ENCODE measurements around the gene LRBA. TPM values are rescaled to one million over a fixed set of nuclear protein-coding genes. Genes with fewer than 3 reads are reported as not detected.

The LRBA gene
- total RNA-seq, 4 donors from 2014 or later: 13.3 to 21.2 (median 20.1) TPM

DNA sequence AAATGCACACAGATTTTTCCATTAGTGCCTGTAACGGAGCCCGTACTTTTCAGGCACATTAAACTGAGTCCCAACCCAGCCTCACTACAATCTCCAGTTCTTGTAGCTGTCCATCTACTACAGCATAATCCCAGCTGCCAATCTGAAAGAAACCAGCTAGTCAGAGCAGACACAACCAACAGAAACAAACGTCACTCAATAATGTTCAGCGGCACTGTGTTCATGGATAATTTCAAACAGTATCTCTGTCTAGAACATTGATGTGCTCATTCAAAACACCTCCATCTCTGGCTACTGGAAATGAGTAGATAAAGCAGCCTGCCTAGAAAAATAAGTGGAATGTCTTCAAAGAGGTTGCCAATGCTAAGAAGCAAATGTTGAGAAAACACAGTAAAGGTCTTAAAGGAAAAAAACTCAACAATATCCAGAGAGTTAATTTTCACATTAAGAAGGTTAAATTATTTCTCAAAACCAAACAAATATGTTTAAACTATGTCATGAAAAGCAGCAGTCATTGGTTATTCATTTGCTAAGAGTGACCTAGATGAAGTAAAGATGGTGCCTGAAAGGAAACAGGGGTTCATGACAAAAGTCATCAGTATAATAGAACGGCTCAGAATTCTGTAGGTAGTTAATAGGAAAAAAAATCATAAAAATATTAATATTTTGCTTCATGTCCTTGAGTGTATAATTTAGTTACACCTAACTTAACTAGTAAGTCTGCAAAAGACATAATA lies 678.2 kb downstream of the LRBA start:
- Histone ChIP-seq H3K27me3 (no peaks in the 10 kb centered on the region), H3K4me1 (peaks cover 0 to 23% (median 19%) of the 10 kb centered on the region in 4 donors), H3K4me3 (no peak overlapping the region), H3K9me3 (no peaks in the 10 kb centered on the region), H3K36me3 (no peaks in the 10 kb centered on the region), H3K27ac (replicated peaks in 1 of 4) (no peak overlapping the region)
- intact Hi-C loops (cut with DNase I): no loop called here
- 60% methylated on average over 5 of the region's 5 CpGs for WGBS
- no peak for TF ChIP-seq POLR2AphosphoS5 (IDR thresholded peaks at IDR 0.05)
- TF ChIP-seq POLR2A (IDR thresholded peaks at IDR 0.05; ENCODE audit: low read depth): no peak
- TF ChIP-seq, protein P1, sequence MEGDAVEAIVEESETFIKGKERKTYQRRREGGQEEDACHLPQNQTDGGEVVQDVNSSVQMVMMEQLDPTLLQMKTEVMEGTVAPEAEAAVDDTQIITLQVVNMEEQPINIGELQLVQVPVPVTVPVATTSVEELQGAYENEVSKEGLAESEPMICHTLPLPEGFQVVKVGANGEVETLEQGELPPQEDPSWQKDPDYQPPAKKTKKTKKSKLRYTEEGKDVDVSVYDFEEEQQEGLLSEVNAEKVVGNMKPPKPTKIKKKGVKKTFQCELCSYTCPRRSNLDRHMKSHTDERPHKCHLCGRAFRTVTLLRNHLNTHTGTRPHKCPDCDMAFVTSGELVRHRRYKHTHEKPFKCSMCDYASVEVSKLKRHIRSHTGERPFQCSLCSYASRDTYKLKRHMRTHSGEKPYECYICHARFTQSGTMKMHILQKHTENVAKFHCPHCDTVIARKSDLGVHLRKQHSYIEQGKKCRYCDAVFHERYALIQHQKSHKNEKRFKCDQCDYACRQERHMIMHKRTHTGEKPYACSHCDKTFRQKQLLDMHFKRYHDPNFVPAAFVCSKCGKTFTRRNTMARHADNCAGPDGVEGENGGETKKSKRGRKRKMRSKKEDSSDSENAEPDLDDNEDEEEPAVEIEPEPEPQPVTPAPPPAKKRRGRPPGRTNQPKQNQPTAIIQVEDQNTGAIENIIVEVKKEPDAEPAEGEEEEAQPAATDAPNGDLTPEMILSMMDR (IDR thresholded peaks at IDR 0.05): no peak
- no peak for TF ChIP-seq EP300 (IDR thresholded peaks at IDR 0.05)
- DNase-seq (ENCODE audit: extremely low spot score): no peak

DNA sequence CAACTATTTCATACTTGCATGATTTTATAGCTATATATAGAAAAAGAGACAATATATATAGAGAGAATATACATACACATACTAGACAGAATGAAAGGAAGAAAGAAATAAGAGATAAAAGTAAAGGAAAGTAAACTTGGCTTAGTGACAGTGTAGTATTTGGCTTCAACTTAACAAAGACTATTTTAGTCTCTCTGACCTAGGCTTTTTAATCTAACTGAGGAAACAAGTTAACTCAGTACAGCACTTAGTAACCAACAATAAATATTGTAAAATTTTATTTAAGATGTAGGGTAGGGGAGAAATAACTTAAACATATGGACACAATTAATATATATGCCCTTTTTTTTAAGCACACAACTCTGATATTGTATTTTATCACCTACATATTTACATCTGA lies 682.1 kb downstream of the LRBA start:
- DNase-seq (ENCODE audit: extremely low spot score): no peak
- intact Hi-C loops (cut with DNase I): no loop called here

GRCh38 chr4:150332086-150332485 lies 683.0 kb downstream of the LRBA start:
- no peak for TF ChIP-seq POLR2A (IDR thresholded peaks at IDR 0.05; ENCODE audit: low read depth)
- no peak for TF ChIP-seq EP300 (IDR thresholded peaks at IDR 0.05)
- TF ChIP-seq POLR2AphosphoS5 (IDR thresholded peaks at IDR 0.05): no peak
- TF ChIP-seq, protein P1 (IDR thresholded peaks at IDR 0.05): no peak
- intact Hi-C loops (cut with DNase I): no loop called here
- no peak for DNase-seq (ENCODE audit: extremely low spot score)
- Histone ChIP-seq H3K4me3 (no peak overlapping the region), H3K9me3 (no peaks in the 10 kb centered on the region), H3K27me3 (no peaks in the 10 kb centered on the region), H3K36me3 (no peaks in the 10 kb centered on the region), H3K4me1 (peaks cover 0 to 5% (median 2%) of the 10 kb centered on the region in 4 donors), H3K27ac (replicated peaks in 1 of 4) (no peak overlapping the region)

More for the DNA sequence above, 682.1 kb downstream of the LRBA start:
- no peak for TF ChIP-seq EP300 (IDR thresholded peaks at IDR 0.05)
- no peak for TF ChIP-seq POLR2A (IDR thresholded peaks at IDR 0.05; ENCODE audit: low read depth)
- Histone ChIP-seq H3K27me3 (no peaks in the 10 kb centered on the region), H3K4me3 (no peak overlapping the region), H3K36me3 (no peaks in the 10 kb centered on the region), H3K9me3 (no peaks in the 10 kb centered on the region), H3K4me1 (peaks cover 0 to 14% (median 10%) of the 10 kb centered on the region in 4 donors), H3K27ac (replicated peaks in 1 of 4) (no peak overlapping the region)

DNA sequence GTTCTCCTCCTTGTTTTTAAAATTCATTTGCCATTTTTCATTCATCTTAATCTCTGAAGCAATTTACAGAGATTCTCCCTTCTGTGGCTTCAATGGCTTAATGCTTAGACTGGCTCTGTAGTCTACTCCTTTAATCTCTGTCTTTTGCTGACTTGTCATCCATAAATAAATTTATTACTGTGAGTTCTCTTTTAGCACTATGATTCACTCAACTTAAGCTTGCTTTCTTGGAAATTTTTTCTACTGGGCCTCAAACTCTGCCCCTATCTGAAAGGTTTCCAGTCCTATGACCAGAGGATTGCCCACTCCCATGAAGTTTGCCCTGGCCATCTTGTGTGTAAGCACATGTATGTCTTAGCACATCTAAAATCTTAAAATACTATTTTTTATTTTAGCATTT lies 685.7 kb downstream of the LRBA start:
- no peaks in the 10 kb centered on the region for H3K36me3 ChIP-seq
- no peak for DNase-seq (ENCODE audit: extremely low spot score)
- intact Hi-C loops (cut with DNase I): no loop called here
- no peaks in the 10 kb centered on the region for H3K4me1 ChIP-seq
- H3K4me3 ChIP-seq: no peak overlapping the region
- H3K27ac ChIP-seq (replicated peaks in 1 of 4): no peak overlapping the region
- no peaks in the 10 kb centered on the region for H3K27me3 ChIP-seq
- H3K9me3 ChIP-seq: no peaks in the 10 kb centered on the region
- TF ChIP-seq POLR2AphosphoS5 (IDR thresholded peaks at IDR 0.05): no peak
- TF ChIP-seq EP300 (IDR thresholded peaks at IDR 0.05): no peak
- no peak for TF ChIP-seq POLR2A (IDR thresholded peaks at IDR 0.05; ENCODE audit: low read depth)
- TF ChIP-seq, protein P1 (IDR thresholded peaks at IDR 0.05): no peak

DNA sequence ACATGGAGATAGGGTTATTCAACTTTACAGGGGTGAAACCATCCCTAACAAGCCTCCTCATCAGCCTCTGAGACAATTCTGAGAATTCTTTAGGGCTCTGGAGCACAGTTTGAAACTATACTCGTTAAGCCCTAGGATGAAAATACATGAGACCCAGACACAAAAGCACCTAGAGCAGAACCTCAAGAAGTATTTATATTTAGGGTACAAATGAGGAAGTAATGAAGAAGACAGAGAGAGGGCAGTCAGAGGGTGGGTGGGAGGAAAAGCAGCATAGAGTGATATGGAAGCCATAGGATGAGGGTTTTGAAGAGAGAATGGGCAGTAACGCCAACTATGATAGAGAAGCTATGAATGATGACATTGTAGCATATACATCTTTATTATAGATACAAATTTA lies 686.6 kb downstream of the LRBA start:
- H3K4me1 ChIP-seq: no peaks in the 10 kb centered on the region
- no peaks in the 10 kb centered on the region for H3K27me3 ChIP-seq
- no peaks in the 10 kb centered on the region for H3K9me3 ChIP-seq
- whole genome bisulfite sequencing: 90% methylated on average over 2 of the region's 2 CpGs
- TF ChIP-seq EP300 (IDR thresholded peaks at IDR 0.05): no peak
- TF ChIP-seq, protein P1 (IDR thresholded peaks at IDR 0.05): no peak
- no peak for TF ChIP-seq POLR2AphosphoS5 (IDR thresholded peaks at IDR 0.05)
- H3K36me3 ChIP-seq: no peaks in the 10 kb centered on the region
- no peak for DNase-seq (ENCODE audit: extremely low spot score)
- no peak overlapping the region for H3K27ac ChIP-seq (replicated peaks in 1 of 4)
- intact Hi-C loops (cut with DNase I): no loop called here
- no peak overlapping the region for H3K4me3 ChIP-seq
